IPS-NIHi11 (cell line): ENCODE measurements around the gene PRR23E.

ENCODE experiments used
- DNase-seq: peaks from one replicate; pipeline ENCODE4 v3.0.0; 2012; ENCODE audit warnings: mixed read lengths, low spot score

The PRR23E gene

GRCh38 chr3:127228866-127229265, 35.9 kb downstream of the PRR23E start:
- DNase-seq, result no peak

- DNase-seq, result peak; percentile 77
Observed at GRCh38 chr3:127233371-127233770, 40.4 kb downstream of the PRR23E start.

GRCh38 chr3:127234778-127235177, 41.8 kb downstream of the PRR23E start:
- DNase-seq, result no peak

GRCh38 chr3:127235706-127236105, 42.8 kb downstream of the PRR23E start:
- no peak for DNase-seq

- DNase-seq, result no peak
Observed at GRCh38 chr3:127237835-127238234, 44.9 kb downstream of the PRR23E start.

GRCh38 chr3:127238602-127239001, 45.7 kb downstream of the PRR23E start:
- no peak for DNase-seq

- DNase-seq, result no peak
Observed at GRCh38 chr3:127247292-127247691, 54.4 kb downstream of the PRR23E start.
